Lower leg skin (tissue), 3 donors: Measurements from ENCODE around the gene C1orf35.

Experiments used
- CTCF ChIP-seq, 3 donors: fragments of 450-650 bp; IDR thresholded peaks; one replicate each; pipeline ENCODE4 v1.5.1; 2016; ENCODE audit warnings: antibody characterized with exemption in 3 of 3, mild to moderate bottlenecking in 3 of 3, moderate library complexity in 2 of 3
- POLR2A ChIP-seq, 2 donors: fragments of 450-650 bp; IDR thresholded peaks; one replicate each; pipeline ENCODE4 v1.6.1; 2016 to 2017; ENCODE audit warnings: antibody characterized with exemption in 2 of 2, mild to moderate bottlenecking in 1 of 2, moderate library complexity in 1 of 2

DNA sequence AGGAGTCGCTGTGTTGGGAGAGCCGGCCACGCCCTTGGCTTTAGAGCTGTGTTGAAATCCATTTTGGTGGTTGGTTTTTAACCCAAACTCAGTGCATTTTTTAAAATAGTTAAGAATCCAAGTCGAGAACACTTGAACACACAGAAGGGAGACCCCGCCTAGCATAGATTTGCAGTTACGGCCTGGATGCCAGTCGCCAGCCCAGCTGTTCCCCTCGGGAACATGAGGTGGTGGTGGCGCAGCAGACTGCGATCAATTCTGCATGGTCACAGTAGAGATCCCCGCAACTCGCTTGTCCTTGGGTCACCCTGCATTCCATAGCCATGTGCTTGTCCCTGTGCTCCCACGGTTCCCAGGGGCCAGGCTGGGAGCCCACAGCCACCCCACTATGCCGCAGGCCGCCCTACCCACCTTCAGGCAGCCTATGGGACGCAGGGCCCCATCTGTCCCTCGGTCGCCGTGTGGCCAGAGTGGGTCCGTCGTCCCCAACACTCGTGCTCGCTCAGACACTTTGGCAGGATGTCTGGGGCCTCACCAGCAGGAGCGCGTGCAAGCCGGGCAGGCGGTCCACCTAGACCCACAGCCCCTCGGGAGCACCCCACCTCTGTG is 4.7 kb downstream of the C1orf35 start:
- no peak for TF ChIP-seq CTCF (IDR thresholded peaks at IDR 0.05)
- TF ChIP-seq POLR2A (IDR thresholded peaks at IDR 0.05) = no peak
